Measurements from ENCODE around the gene NUDT8.

DNA sequence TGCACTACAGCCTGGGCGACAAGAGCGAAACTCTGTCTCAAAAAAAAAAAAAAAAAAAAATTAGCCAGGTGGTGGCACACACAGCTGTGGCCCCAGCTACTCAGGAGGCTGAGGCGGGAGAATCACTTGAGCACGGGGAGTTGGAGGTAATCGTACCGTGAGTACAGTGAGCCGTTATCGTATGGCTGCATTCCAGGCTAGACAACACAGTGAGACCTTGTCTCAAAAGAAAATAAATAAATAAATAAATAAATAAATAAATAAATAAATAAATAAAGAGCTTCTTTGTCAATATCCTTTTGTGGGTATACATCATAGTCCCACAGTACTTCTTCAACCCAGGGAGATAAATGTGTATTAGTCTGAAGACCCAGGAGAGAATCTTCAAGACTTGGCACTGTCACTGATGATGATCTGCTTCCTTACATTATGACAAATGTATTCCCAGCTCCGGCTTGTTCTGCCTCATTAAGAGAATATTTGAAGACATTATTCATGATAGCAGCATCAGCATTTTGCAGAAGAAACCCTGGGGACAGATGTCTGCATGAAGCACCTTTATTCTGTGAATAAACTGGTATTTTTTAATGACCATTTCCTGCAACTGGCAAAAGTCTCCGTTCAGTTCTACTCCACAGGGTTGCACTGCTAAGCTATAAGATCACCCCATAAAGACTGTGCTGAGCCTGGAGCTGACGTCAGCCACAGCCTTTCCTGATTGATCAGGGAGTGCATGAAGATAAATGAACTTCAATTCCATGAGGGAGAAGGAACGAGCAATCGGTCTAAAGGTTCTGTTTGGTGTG, 22.4 kb upstream of the NUDT8 start:
- TF ChIP-seq, protein P1, sequence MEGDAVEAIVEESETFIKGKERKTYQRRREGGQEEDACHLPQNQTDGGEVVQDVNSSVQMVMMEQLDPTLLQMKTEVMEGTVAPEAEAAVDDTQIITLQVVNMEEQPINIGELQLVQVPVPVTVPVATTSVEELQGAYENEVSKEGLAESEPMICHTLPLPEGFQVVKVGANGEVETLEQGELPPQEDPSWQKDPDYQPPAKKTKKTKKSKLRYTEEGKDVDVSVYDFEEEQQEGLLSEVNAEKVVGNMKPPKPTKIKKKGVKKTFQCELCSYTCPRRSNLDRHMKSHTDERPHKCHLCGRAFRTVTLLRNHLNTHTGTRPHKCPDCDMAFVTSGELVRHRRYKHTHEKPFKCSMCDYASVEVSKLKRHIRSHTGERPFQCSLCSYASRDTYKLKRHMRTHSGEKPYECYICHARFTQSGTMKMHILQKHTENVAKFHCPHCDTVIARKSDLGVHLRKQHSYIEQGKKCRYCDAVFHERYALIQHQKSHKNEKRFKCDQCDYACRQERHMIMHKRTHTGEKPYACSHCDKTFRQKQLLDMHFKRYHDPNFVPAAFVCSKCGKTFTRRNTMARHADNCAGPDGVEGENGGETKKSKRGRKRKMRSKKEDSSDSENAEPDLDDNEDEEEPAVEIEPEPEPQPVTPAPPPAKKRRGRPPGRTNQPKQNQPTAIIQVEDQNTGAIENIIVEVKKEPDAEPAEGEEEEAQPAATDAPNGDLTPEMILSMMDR (IDR thresholded peaks at IDR 0.05): no peak
- no peak for TF ChIP-seq POLR2A (IDR thresholded peaks at IDR 0.05; ENCODE audit: low read depth)
- TF ChIP-seq POLR2AphosphoS5 (IDR thresholded peaks at IDR 0.05): no peak

All from esophagus muscularis mucosa (tissue), 3 donors.